Endothelial cell of hepatic sinusoid (primary cell): ENCODE data around the gene ROPN1L.
"Not testable (repeated sequence)": the region's sequence is repeated elsewhere in the genome, so short reads cannot be mapped to it uniquely, and the experiment has no call there.

Experiments used
- in situ Hi-C: cut with HindIII; loops from 2 replicates; pipeline ENCODE4 v1.10.0; 2017; ENCODE audit warnings: low sequenced_read_pairs

Gene ROPN1L

DNA sequence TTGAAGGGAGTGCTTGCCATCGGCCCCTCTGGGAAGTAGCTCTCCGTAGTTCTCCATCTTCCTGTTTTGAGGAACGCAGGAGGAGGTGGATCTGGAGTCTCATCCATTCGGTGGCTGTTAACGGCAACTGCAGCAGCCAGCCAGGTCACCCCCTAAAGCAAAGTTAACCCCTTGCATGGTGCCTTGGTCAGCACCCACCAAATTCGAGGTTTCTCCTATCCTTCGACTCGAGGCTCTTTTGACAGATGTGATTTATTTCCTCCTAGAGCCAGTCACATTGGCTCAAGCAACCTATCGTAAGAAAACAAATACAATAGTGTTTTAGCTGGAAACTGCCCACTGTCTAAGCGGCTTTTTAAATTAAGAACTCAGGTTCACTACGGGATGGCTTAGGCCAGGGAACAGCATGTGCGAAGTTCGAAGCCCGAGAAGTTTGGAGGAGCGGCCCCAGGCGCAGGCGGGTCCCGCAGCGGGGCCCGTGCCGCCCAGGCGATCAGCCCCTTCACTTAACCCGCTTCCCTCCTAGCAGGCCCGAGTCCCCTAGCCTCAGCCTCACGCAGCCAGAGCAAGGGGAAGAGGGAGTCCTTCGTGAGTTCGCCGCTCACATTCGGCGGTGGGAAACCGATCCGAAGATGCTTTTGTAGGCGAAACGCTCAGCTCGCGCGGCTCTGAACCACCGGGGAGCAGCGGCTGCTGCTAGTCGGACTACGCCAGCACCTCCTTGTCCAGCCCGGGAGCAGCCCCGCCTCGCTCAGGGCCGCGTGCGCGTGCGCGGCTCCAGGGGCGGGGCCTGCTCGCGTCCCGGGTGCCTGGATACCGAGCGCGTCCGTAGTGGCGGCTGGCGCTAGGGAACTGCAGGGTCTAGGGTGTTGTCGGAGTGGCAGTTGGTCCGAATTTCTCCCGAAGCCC lies at the start of gene ROPN1L:
Gene ROPN1L, plus strand, starts transcription at position 797 of the 909 bp plus-strand sequence. CDS start 289 bp downstream, outside the sequence.
- in situ Hi-C loops, result no loop called here

- in situ Hi-C loops, result not testable (repeated sequence)
Observed at GRCh38 chr5:10392567-10393328, 48.9 kb upstream of the ROPN1L start.

DNA sequence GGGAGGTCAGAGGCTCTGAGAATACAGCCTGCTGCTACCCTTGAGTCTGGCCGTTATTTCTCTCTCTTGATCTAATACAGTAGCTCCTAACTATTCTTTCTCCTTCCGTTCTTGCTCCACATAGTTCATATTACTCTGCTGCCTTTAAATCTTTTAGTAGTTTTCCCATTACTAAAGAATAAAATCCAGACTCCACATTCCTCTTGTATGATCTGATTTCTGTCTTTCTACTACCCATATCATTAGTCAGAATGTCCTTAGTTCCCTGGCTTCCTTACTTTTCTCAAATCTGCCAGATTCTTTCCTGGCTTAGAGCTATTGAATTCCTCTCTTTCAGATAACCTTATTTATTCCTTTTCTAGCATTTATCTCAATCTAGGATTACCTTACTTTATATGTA lies 48.2 kb upstream of the ROPN1L start:
- in situ Hi-C loops, result no loop called here

DNA sequence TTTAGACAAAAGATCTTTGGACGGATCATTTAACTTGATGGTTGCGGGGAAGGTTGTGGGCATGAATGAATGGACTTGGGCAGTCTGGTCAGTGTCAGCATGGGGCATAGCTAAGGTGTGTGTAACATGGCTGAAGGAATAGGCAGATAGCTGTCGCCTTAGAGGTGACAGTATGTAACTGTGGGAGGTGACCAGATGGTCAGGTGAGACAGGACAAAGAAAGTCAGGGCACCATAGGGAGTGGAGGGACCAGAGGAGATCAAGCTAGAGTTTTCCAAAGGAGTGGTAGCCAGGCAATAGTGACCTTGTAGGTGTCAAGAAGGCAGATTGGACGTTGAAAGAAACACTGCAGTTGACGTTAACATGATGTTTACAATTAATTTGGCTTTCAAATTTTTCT lies 45.1 kb upstream of the ROPN1L start:
- in situ Hi-C loops, result no loop called here

GRCh38 chr5:10399839-10400238 lies 41.8 kb upstream of the ROPN1L start:
- in situ Hi-C loops, result no loop called here

- in situ Hi-C loops, result no loop called here
Observed at GRCh38 chr5:10400411-10400810, 41.3 kb upstream of the ROPN1L start.

DNA sequence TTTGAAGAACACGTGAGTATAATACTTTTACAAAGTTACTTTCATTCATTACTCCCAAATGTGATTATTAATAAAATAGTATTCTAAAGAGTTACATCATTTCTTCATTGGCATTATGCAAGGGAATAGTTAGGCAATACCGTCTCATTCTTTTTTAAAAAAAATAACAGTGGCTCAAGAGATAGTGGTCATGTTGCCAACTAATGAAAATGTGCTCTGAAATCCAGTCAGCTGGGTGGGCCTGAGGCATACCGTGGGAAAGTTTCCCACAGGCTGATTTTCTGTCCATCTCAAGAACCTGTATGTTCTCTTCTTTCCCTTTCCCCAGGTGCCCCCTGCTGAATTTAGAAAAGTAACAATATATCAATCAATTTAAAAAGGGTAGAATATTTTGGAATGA lies 40.8 kb upstream of the ROPN1L start:
- in situ Hi-C loops, result no loop called here

GRCh38 chr5:10401498-10401897 lies 40.2 kb upstream of the ROPN1L start:
- in situ Hi-C loops, result no loop called here

DNA sequence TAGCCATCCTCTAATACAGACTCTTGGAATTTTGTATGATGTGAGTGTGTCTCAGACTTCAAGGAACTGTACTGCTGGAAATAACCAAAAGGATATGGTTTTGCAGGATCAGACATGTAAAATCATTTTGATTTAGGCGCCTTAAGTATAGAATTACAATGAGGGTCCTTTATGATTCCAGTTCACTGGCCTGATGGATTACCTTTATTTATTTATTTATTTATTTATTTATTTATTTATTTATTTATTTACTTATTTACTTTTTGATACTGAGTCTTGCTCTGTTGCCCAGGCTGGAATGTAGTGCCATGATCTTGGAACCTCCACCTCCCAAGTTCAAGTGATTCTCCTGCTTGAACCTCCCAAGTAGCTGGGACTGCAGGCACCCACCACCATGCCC lies 37.9 kb upstream of the ROPN1L start:
- in situ Hi-C loops, result no loop called here

DNA sequence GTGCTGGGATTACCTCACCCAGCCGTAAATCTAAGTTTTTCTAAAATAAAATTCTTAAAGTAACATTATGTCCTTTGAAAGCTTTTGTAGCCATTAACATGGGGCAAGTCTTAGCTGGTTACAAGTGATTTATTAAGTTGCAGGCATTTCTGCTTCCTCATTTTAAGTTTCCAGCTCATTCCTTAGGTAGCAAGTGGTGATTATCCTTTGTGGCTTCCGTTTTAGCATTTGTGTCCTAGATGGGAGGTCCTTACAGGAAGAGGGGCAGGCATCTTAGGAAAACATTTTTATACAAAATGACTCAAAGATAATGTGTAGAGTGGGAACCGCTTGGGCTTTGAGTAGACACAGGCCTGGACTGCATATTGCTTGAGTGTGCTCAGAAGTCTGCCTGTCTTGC lies 35.0 kb upstream of the ROPN1L start:
- in situ Hi-C loops, result no loop called here

DNA sequence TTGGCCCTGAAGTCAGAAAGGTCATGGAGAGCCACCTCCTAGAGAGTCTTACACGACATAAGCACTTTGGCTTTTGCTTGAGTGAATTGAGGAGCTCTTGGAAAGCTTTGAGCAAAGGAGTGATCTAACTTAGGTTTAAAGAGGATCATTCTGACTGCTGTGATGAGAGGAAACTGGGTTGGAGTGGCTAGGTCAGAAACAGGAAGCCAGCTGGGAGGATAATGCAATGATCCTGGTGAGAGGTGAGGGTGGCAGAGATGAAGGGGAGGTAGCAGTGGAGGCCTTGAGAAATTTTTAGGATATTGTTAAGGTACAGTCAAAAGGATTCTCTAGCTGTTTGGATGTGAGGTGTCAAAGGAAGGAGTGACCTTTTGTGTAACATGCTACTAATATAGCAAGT lies 32.2 kb upstream of the ROPN1L start:
- in situ Hi-C loops, result no loop called here

DNA sequence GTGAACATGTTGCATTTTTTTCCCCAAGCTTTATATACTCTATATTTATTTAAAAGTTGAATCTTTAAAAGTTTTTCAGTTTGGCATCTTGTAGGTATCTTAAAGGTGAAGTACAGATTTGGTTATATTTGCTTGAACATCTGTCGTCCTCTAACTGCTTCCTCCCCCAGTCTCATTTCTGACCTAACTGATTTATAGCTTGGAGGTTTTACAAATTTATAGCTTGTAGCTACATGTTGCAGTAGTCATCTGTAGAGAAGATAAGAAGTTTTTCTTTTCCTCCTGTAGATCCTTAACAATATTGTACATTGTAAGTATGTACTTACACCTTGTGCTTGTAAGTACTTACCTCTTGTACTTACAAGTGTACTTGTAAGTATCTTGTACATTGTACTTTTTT lies 31.0 kb upstream of the ROPN1L start:
- in situ Hi-C loops, result no loop called here

DNA sequence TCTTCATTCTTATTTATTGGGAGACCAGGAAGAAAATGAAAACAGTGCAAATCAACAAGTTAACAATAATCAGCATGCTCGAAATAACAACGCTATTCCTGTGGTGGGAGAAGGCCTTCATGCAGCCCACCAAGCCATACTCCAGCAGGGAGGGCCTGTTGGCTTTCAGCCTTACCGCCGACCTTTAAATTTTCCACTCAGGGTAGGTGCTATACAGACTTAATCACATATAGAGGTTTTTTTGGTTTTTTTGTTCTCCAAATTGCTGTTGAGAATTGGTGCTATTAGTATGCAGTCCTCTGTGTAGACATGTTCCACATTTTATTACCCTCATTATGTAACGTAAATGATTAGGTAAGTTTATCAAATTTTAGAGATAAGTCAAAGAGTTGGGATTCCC lies 30.3 kb upstream of the ROPN1L start:
- in situ Hi-C loops, result no loop called here

DNA sequence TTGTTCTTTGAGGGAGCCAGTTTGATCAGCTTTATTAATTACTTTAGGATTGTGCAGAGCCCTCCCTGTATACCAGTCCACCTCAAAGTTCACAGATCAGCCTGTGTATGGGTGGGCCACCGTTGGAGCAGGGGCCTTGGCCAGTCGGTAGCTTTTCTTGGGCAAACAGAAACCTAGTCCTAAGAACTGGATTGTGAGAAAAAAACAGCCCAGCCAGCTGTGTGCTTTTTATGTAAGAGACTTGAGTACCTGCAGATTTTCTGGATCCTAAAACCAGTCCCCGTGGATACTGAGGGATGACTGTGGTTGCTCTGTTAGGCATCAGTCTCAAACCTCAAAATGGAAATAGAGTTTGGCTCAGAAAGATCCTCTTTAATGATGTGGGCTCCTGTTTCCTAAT lies 24.8 kb upstream of the ROPN1L start:
- in situ Hi-C loops, result no loop called here

DNA sequence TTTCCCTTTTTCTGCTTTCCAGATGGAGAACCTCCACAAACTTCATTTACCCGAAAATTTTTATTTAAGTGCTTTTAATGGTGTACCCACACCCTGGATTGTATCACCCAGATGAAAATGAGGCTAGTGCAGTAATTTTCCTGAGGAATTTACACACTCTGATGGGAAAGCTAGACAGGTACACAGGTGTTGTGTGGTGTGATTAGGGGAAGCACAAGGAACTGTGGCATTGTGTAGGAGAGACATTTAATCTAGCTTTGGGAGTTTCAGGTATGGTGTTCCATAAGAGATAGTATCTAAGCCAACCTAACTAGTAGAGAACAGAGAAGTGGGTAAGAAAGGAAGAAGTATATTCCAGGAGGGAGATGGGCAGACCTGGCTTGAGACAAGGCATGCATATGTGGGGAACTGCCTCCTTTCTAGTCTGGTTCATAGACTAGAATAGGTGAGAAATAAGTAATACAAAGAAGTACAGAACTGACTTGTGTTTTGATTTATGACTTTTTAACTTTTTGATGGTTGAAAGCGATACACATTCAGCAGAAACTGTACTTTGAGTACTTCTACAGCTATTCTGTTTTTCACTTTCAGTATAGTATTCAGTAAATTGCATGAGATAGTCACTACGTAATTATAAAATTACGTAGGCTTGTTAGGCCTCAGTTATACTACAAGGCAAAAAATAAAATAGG lies 22.9 kb upstream of the ROPN1L start:
- in situ Hi-C loops, result no loop called here

- in situ Hi-C loops, result loop anchor here (10.0 kb wide), 1 partner anchor 126 kb away; no protein-coding TSS in a partner anchor
Observed at GRCh38 chr5:10420468-10420867, 21.2 kb upstream of the ROPN1L start.

- in situ Hi-C loops, result loop anchor here (10.0 kb wide), 1 partner anchor 126 kb away; no protein-coding TSS in a partner anchor
Observed at GRCh38 chr5:10420932-10421331, 20.7 kb upstream of the ROPN1L start.

DNA sequence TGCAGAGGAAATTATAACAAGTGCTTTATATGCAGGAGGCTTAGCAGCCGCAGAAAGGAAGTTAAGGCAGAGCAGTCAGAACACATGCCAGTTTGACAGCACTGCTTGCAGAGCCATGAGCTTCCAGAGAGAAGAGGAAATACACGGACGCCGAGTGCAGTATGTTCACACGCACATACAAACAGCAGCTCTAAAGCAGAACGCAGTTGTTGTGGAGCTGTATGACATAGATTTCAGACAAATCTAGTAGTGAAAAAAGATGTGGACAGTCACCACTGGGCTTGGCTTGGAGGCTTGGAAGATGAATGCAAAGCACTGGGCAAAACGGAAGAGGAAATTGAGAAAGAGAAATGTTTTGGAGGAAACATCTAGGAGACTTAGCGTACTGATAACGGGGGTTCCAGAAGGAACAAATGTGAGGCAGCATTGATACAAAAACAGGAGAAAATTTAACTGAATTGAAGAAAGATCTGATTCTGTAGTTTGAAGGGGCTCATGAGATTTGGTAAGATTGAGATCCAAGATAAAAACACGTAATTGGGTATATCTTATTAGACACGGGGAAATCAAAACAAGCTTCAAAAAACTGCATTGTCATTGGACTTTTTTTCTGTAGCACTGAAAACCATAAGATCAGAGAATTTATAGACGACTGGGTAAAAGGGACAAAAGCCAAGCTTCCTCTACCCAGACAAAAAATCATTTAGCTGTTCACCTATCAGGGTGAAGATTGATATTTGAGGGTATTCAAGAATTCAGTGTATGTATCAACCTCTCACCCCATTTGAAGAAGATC lies 19.6 kb upstream of the ROPN1L start:
- in situ Hi-C loops, result loop anchor here (10.0 kb wide), 1 partner anchor 127 kb away; no protein-coding TSS in a partner anchor

DNA sequence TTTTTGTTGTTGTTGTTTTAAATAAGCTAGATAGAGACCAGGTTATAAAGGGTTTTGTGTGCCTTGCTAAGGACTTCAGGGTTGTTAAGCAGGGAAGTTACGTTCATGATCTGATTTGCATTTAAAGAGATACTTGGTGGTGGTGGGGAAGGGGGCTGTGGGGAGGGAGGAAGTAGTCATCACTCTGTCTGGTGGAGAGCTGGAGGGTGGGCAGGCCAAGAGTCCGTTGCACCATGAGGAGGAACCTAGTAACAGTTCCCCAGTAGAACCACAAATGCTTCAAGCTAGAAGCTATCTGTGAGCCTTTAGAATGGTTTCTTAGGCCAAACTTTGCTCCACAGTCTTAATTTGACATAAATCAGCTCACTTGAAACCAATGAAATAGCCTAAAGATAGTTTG lies 18.7 kb upstream of the ROPN1L start:
- in situ Hi-C loops, result loop anchor here (10.0 kb wide), 1 partner anchor 128 kb away; no protein-coding TSS in a partner anchor

GRCh38 chr5:10424124-10424731 lies 17.5 kb upstream of the ROPN1L start:
- in situ Hi-C loops, result loop anchor here (10.0 kb wide), 1 partner anchor 129 kb away; no protein-coding TSS in a partner anchor
